Heart left ventricle (tissue), 13 donors: ENCODE data around the gene SHKBP1.

Experiments
- POLR2A ChIP-seq, 2 donors: fragments of 450-650 bp; IDR thresholded peaks; one replicate each; pipeline ENCODE4 v1.6.1; 2017; ENCODE audit warnings: antibody characterized with exemption in 2 of 2, mild to moderate bottlenecking in 2 of 2, moderate library complexity in 2 of 2
- TF ChIP-seq, protein P1 (sequence below), 12 donors: fragments of 200-600 bp; sonication (generic) in 4 of 12; IDR thresholded peaks; one replicate each; pipeline versions ENCODE4 v1.5.0 to v1.8.0; 2018 to 2022; ENCODE audit warnings: antibody characterized with exemption in 12 of 12, mild to moderate bottlenecking in 5 of 12
- donor health status: ischemic (EF 13 %, LVEDD 7.1; RV severe dilation, severe dysfunction).
- donor health status: DM: no; HTN: yes; CAD: no.
- donor health status: DM: no; HTN: no; CAD: no.
- donor health status: ischemic (EF 25% LVEDD 6.9; RV normal size, moderate dysfunction).
- donor health status: ischemic (EF 25% LVEDD 5.7; RV mildly dilated, moderate dysfunction).
- donor health status: ischemic (EF 35%, LVEDD 5.7; RV mildly dilated, moderate dysfunction).
- donor health status: nonischemic (EF 11% LVEDD 7.7; RV severe dilation, severe dysfunction).
- donor health status: DM: yes; HTN: yes; CAD: no.
- donor health status: PGD.
- donor health status: ischemic (EF 29% LVEDD 5.4; RV normal size, mild dysfunction).
- donor health status: nonischemic (EF 23%, LVEDD 6.1; RV moderate dilation, normal function).

DNA sequence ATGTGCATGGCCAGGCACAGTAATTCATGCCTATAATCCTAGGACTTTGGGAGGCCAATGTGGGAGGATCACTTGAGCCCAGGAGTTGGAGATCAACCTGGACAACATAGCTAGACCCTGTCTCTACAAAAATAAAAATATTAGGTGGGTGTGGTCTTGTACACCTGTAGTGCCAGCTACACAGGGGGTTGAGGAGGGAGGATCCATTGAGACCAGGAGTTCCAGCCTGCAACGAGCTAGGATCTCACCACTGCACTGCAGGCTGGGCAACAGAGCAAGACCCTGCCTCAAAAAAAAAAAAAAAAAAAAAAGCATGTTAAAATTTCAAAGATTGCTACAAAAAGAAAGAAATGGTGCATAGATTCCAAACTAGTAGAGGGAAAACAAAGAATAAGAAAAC lies 61.7 kb downstream of the SHKBP1 start:
- TF ChIP-seq, protein P1, sequence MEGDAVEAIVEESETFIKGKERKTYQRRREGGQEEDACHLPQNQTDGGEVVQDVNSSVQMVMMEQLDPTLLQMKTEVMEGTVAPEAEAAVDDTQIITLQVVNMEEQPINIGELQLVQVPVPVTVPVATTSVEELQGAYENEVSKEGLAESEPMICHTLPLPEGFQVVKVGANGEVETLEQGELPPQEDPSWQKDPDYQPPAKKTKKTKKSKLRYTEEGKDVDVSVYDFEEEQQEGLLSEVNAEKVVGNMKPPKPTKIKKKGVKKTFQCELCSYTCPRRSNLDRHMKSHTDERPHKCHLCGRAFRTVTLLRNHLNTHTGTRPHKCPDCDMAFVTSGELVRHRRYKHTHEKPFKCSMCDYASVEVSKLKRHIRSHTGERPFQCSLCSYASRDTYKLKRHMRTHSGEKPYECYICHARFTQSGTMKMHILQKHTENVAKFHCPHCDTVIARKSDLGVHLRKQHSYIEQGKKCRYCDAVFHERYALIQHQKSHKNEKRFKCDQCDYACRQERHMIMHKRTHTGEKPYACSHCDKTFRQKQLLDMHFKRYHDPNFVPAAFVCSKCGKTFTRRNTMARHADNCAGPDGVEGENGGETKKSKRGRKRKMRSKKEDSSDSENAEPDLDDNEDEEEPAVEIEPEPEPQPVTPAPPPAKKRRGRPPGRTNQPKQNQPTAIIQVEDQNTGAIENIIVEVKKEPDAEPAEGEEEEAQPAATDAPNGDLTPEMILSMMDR (IDR thresholded peaks at IDR 0.05), result no peak
- TF ChIP-seq POLR2A (IDR thresholded peaks at IDR 0.05), result no peak
